Spleen (tissue), 7 donors: ENCODE results near the gene NUDT7.

ENCODE experiments used
- POLR2AphosphoS5 ChIP-seq, 3 donors: sonication (generic); formaldehyde crosslinking; IDR thresholded peaks; one replicate each; pipeline ENCODE4 v1.5.1; 2017; ENCODE audit warnings: antibody characterized with exemption in 3 of 3
- TF ChIP-seq, protein P1 (sequence below), 11 experiments: fragments of 200-600 bp in 7 of 11; fragments of 450-650 bp in 4 of 11; sonication (generic) in 4 of 11; IDR thresholded peaks in 8 of 11; conservative IDR thresholded peaks in 3 of 11; 1 replicate in 7 of 11; 2 replicates in 4 of 11; pipeline versions ENCODE4 v1.4.0 to v1.8.0; 2016 to 2021; ENCODE audit warnings: antibody characterized with exemption in 11 of 11, inconsistent platforms in 4 of 11, mild to moderate bottlenecking in 1 of 11
- donor health status: DM: no; HTN: no; CAD: no; lungs with moderate emphysema.
- donor health status: DM: no; HTN: no; CAD: no.
- donor health status: DM: no; HTN: no; CAD: no.

DNA sequence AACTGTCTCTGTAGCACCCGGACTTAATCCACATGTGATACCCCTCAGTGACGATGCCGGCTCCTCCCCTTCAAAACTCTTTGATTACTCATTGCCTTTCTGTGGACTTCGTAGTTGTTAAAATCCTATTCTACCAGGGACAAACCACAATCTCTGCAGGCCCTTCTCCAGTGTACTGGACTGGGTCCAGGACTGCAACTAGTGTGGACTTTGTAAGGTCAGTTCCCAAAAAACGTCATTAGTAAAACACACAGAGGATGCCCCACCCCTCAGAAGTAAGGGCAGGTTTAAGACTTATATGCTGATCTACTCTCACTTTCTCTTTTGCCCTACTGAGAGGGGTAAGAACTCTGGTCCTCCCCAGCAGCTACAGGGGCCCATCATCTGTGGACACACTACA, 10.5 kb upstream of the NUDT7 start:
- TF ChIP-seq, protein P1, sequence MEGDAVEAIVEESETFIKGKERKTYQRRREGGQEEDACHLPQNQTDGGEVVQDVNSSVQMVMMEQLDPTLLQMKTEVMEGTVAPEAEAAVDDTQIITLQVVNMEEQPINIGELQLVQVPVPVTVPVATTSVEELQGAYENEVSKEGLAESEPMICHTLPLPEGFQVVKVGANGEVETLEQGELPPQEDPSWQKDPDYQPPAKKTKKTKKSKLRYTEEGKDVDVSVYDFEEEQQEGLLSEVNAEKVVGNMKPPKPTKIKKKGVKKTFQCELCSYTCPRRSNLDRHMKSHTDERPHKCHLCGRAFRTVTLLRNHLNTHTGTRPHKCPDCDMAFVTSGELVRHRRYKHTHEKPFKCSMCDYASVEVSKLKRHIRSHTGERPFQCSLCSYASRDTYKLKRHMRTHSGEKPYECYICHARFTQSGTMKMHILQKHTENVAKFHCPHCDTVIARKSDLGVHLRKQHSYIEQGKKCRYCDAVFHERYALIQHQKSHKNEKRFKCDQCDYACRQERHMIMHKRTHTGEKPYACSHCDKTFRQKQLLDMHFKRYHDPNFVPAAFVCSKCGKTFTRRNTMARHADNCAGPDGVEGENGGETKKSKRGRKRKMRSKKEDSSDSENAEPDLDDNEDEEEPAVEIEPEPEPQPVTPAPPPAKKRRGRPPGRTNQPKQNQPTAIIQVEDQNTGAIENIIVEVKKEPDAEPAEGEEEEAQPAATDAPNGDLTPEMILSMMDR (IDR thresholded peaks at IDR 0.05 in 8 of 11, conservative IDR thresholded peaks at IDR 0.05 in 3 of 11), result no peak
- no peak for TF ChIP-seq POLR2AphosphoS5 (IDR thresholded peaks at IDR 0.05)
